K562 (cell line): ENCODE measurements around the gene MLH3. TPM values are rescaled to one million over a fixed set of nuclear protein-coding genes. Genes with fewer than 3 reads are reported as not detected.
A peak's percentile ranks its signal among the peaks of the same experiment; 100 is the strongest.
"Not testable (repeated sequence)": the region's sequence is repeated elsewhere in the genome, so short reads cannot be mapped to it uniquely, and the experiment has no call there.

Experiments
- ATAC-seq: fragments of 200-7000 bp; cut with Tn5 transposase; 3 replicates; pipeline ENCODE4 v1.9.1; 2020; ENCODE audit warnings: moderate library complexity
- BruUV-seq: library from RNA; stranded (reverse); fragments of 400-500 nt; replicated peaks from 2 replicates; lab custom pipeline; 2021; lab: Mats Ljungman, UMichigan
- CTCF ChIA-PET: fragments of 300-600 bp; formaldehyde crosslinking; extraction: SDS; loops from one replicate; lab custom pipeline; 2021; ENCODE audit warnings: low intra/inter-chr PET ratio; lab: Yijun Ruan, JAX
- POLR2A ChIA-PET: fragments of 300-600, 350-650 bp; sonication (Branson Sonifier 250); formaldehyde crosslinking; extraction: SDS; loops from one replicate; lab custom pipeline; 2021; ENCODE audit warnings: antibody characterized with exemption, inconsistent platforms; lab: Yijun Ruan, JAX
- DNase-seq, 4 experiments: peaks; one replicate each; pipeline versions ENCODE4 v3.0.0 to v3.0.0-alpha.2; 2011 to 2018; ENCODE audit warnings: low spot score in 3 of 4, mixed read lengths in 3 of 4; ENCODE audit errors: extremely low read depth in 1 of 4
- FAIRE-seq: peaks from 2 replicates; lab custom pipeline; 2011; peaks lifted over from hg19 to GRCh38; lab: Jason Lieb, UNC
- H2AFZ ChIP-seq: 2 replicates; pipeline ENCODE4 v1.6.0; 2011; ENCODE audit warnings: low read depth, low read length, control low read depth, inconsistent platforms
- H3K27ac ChIP-seq: fragments of 200-600 bp; 3 replicates; pipeline ENCODE4 v1.8.0; 2011; ENCODE audit warnings: low read depth, mild to moderate bottlenecking, control low read depth, inconsistent platforms, low read length, moderate library complexity, mixed read lengths; ENCODE audit errors: extremely low read depth
- H3K27me3 ChIP-seq, 2 experiments: fragments of 300-600 bp in 1 of 2; 2 replicates in 1 of 2; 3 replicates in 1 of 2; pipeline versions ENCODE4 v1.6.0 to v1.8.0; 2011; ENCODE audit warnings: inconsistent platforms in 2 of 2, low read length in 2 of 2, mild to moderate bottlenecking in 1 of 2, mixed read lengths in 1 of 2, moderate library complexity in 1 of 2; ENCODE audit not compliant: control insufficient read depth in 2 of 2, insufficient read depth in 2 of 2
- H3K36me3 ChIP-seq: fragments of 300-600 bp; 3 replicates; pipeline ENCODE4 v1.8.0; 2011; ENCODE audit warnings: mild to moderate bottlenecking, low read length, inconsistent platforms; ENCODE audit not compliant: control insufficient read depth, insufficient read depth
- H3K4me1 ChIP-seq, 2 experiments: fragments of 200-600 bp in 1 of 2; replicated peaks in 1 of 2; 2 replicates in 1 of 2; 3 replicates in 1 of 2; pipeline versions ENCODE4 v1.5.1 to v1.8.0; 2011; ENCODE audit warnings: inconsistent platforms in 2 of 2, low read length in 2 of 2, mild to moderate bottlenecking in 1 of 2, mixed read lengths in 1 of 2, moderate library complexity in 1 of 2; ENCODE audit not compliant: control insufficient read depth in 2 of 2, insufficient read depth in 2 of 2
- H3K4me2 ChIP-seq: 2 replicates; pipeline ENCODE4 v1.6.1; 2011; ENCODE audit warnings: low read length, control low read depth, inconsistent platforms, mixed read lengths; ENCODE audit not compliant: insufficient read depth
- H3K4me3 ChIP-seq: fragments of 200-600 bp; sonication (generic), shearing (Covaris generic); 2 replicates; pipeline ENCODE4 v1.5.1; 2016; ENCODE audit warnings: control low read depth, inconsistent platforms
- H3K79me2 ChIP-seq: fragments of 200-600 bp; 3 replicates; pipeline ENCODE4 v1.8.0; 2011; ENCODE audit warnings: low read length, inconsistent platforms; ENCODE audit not compliant: control insufficient read depth, insufficient read depth
- H3K9ac ChIP-seq, 2 experiments: 2 replicates each; pipeline versions ENCODE4 v1.6.0 to v1.6.1; 2011; ENCODE audit warnings: low read depth in 2 of 2, low read length in 2 of 2, control low read depth in 1 of 2, inconsistent platforms in 1 of 2, mild to moderate bottlenecking in 1 of 2, mixed read lengths in 1 of 2; ENCODE audit not compliant: insufficient read depth in 1 of 2
- H3K9me1 ChIP-seq: one replicate; pipeline ENCODE4 v1.6.0; 2011; ENCODE audit warnings: inconsistent platforms, mild to moderate bottlenecking, low read length, moderate library complexity; ENCODE audit not compliant: control insufficient read depth, insufficient read depth
- H3K9me3 ChIP-seq: replicated peaks from 2 replicates; pipeline ENCODE4 v1.5.1; 2011; ENCODE audit warnings: low read depth, low read length, inconsistent platforms; ENCODE audit not compliant: control insufficient read depth, insufficient read depth
- H4K20me1 ChIP-seq: replicated peaks from 2 replicates; pipeline ENCODE4 v1.6.1; 2011; ENCODE audit warnings: low read length, inconsistent platforms, mixed read lengths; ENCODE audit not compliant: control insufficient read depth, insufficient read depth
- ELF2 ChIP-seq: fragments of 250-450 bp; sonication (Bioruptor Pico); IDR thresholded peaks from 2 replicates; pipeline ENCODE4 v1.5.0; 2021; ENCODE audit warnings: mild to moderate bottlenecking
- KDM1A ChIP-seq, 2 experiments: fragments of 450-650 bp; IDR thresholded peaks; 2 replicates each; pipeline ENCODE4 v1.6.1; 2016; ENCODE audit warnings: mild to moderate bottlenecking in 2 of 2
- WGBS: fragments of 100-300 bp; shearing (Covaris generic); methylation state at CpG from one replicate; pipeline ENCODE4 v1.1.6; 2016; ENCODE audit warnings: low coverage, mixed read lengths; ENCODE audit not compliant: insufficient coverage; ENCODE audit errors: missing lambda C conversion rate; 5-methylcytosine and 5-hydroxymethylcytosine counted together
- in situ Hi-C: fragments of 300-500 bp; cut with MboI; formaldehyde crosslinking; loops from 4 replicates; pipeline ENCODE4 v1.15.0; 2018; ENCODE audit warnings: inconsistent platforms, mixed read lengths
- intact Hi-C: fragments of 100-400 bp; cut with micrococcal nuclease; formaldehyde crosslinking; loops from 2 replicates; pipeline ENCODE4 v1.14.2; 2022
- polyA plus RNA-seq, 8 experiments: library from polyadenylated mRNA; depleted of rRNA in 4 of 8; stranded (reverse) in 5 of 8; unstranded in 3 of 8; fragments of >200 nt; fragmentation: Nextera tagmentation in 2 of 8; fragmentation: Illumina TruSeq in 1 of 8; extraction: Ambion mirVana in 2 of 8; extraction: Trizol in 1 of 8; gene quantifications; 2 replicates each; pipeline versions ENCODE4 v1.2.1 to v1.2.3, GENCODE V29; 2011 to 2014; ENCODE audit warnings: inconsistent platforms in 1 of 8, missing spikeins in 1 of 8
- total RNA-seq, 7 experiments: library from RNA; depleted of rRNA in 6 of 7; stranded (reverse); fragments of >200 nt in 6 of 7; fragmentation: Illumina TruSeq in 2 of 7; extraction: Trizol in 2 of 7; gene quantifications; 2 replicates each; pipeline versions ENCODE4 v1.2.1 to v1.2.3, GENCODE V29; 2011 to 2021; ENCODE audit warnings: low replicate concordance in 1 of 7

The MLH3 gene
- total and polyA plus RNA-seq, 9 of the 15 experiments (the other 6 are each of a cell fraction or from before 2014, with no cell fraction given) = 5.9 to 15.3 (median 10.7) TPM

- no peak for TF ChIP-seq ELF2 (CRISPR knock-in tag)
- TF ChIP-seq KDM1A (IDR thresholded peaks at IDR 0.05) = 0 out of 4 replicates have a peak, but pooled peaks of 1 of the 2 experiments have one; percentile 7
Measured at GRCh38 chr14:75001261-75001660, 50.0 kb downstream of the MLH3 start (continued).

- H3K36me3 ChIP-seq, DNase-seq, H3K79me2 ChIP-seq, FAIRE-seq, H3K9me3 ChIP-seq, H3K9me1 ChIP-seq, H3K4me2 ChIP-seq, H3K9ac ChIP-seq, ATAC-seq, POLR2A ChIA-PET, H3K27me3 ChIP-seq, H3K27ac ChIP-seq, H3K4me3 ChIP-seq, in situ Hi-C loops, H3K4me1 ChIP-seq, BruUV-seq, H2AFZ ChIP-seq, intact Hi-C loops, CTCF ChIA-PET, H4K20me1 ChIP-seq: not testable (repeated sequence)
- no CpG with 5 or more reads among the region's 7 CpGs for WGBS
Measured at GRCh38 chr14:74995781-74996180, 55.5 kb downstream of the MLH3 start.

GRCh38 chr14:74994182-74994581 lies 57.1 kb downstream of the MLH3 start:
- H4K20me1 ChIP-seq, H3K79me2 ChIP-seq, H3K9me3 ChIP-seq, POLR2A ChIA-PET, in situ Hi-C loops, H3K9ac ChIP-seq, H3K9me1 ChIP-seq, CTCF ChIA-PET, FAIRE-seq, H3K27me3 ChIP-seq, H3K27ac ChIP-seq, intact Hi-C loops, BruUV-seq, H3K4me3 ChIP-seq, H3K4me1 ChIP-seq, DNase-seq, H3K4me2 ChIP-seq, H2AFZ ChIP-seq, ATAC-seq, H3K36me3 ChIP-seq: not testable (repeated sequence)
- no CpG with 5 or more reads among the region's 28 CpGs for WGBS
